ENCODE measurements around the gene EBPL.

Gene EBPL

GRCh38 chr13:49676581-49677298 lies 14.5 kb downstream of the EBPL start:
- no peak for DNase-seq (ENCODE audit: low read depth in 3 of 3)

- DNase-seq (ENCODE audit: low read depth in 3 of 3): no peak
Measured at GRCh38 chr13:49670828-49671227, 20.5 kb downstream of the EBPL start.

GRCh38 chr13:49669735-49670309 lies 21.5 kb downstream of the EBPL start:
- DNase-seq (ENCODE audit: low read depth in 3 of 3): no peak

- no peak for DNase-seq (ENCODE audit: low read depth in 3 of 3)
Measured at GRCh38 chr13:49667773-49668172, 23.5 kb downstream of the EBPL start.

DNA sequence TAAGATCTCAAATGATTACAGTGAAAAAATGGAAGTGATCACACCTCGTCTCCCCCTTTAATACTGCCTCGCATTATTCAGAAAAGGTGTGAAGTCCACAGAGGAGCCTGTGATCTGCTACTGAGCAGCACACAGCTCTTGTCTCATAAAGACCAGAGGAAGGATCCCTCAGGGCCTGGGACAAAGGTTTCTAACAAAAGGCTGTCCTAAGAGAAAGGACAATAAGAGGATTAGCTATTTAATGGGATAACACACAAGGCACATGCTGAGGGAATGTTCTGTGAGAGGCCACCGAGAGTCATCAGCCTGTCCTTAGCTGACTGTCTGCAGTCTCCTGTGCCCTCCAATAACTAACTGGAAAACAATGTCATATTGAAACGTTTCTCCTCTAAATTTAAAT lies 26.7 kb downstream of the EBPL start:
- DNase-seq (ENCODE audit: low read depth in 3 of 3): no peak

DNA sequence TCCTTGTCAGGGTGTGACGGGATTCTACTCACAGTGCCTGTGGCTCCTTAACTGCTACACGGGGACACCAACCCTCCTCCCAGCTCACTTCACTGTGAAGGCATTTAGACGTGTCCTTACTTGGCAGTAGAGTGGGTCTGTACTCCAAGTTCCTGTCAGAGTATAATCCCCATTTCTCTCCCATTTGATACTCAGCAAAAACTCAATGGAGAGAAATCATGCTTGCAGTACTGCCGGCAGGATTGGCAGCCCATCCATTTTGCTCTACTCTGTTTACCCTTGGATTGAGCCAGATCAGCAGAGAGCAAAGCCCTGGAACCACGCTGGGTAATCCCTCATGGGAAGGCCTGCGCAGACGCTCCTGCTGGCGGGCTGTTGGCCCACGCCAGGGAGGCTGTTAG lies 34.0 kb downstream of the EBPL start:
- DNase-seq (ENCODE audit: low read depth in 3 of 3): no peak

- no peak for DNase-seq (ENCODE audit: low read depth in 3 of 3)
Measured at GRCh38 chr13:49655906-49656305, 35.4 kb downstream of the EBPL start.

- no peak for DNase-seq (ENCODE audit: low read depth in 3 of 3)
Measured at GRCh38 chr13:49654011-49654410, 37.3 kb downstream of the EBPL start.

- no peak for DNase-seq (ENCODE audit: low read depth in 3 of 3)
Measured at GRCh38 chr13:49653478-49653877, 37.8 kb downstream of the EBPL start.

DNA sequence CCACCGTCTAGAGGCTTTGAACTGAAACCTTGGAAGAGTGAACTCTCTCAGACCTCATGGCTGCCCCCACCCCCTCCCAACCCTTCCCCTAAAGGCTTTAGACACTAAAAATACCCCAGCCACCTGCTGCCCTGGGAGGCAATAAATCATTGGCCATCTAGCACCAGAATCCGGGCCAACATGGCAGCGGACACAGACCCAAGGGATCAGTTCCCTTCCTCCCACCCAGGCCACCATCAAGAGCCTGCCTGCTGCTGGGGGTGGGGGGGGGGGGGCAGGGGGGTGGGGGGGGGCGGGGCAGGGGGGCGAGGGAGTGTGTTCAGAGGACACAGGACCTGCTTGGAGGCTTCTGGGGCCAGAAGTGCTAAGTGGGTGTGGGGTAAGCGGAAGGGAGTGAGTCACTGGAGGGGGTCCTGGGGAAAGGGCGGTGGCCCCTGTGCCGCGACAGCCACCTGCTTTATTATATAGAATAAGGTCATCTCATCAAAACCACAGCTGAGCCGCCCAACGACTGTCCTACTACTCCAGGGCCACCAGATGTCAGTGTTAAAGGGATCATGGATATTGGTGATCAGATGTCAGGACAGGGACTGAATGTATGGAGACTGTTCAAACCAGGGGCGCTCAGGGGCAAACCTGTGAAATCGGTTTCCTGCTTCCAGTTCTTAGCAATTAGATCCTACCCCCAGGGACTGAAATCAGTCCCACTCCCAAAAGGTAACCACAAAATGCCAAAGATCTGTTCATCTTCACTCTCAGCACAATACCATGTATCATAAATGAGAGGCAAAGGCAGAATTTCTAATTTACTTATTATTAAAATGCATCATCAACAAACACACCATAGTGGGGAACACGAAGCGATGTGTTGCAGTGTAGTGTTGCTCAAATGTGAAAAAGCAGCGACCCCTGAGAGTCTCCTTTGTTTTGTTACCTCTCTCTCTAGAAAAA lies 38.7 kb downstream of the EBPL start:
- DNase-seq (ENCODE audit: low read depth in 3 of 3): peak in 1 of 3 experiments; percentile 15

DNA sequence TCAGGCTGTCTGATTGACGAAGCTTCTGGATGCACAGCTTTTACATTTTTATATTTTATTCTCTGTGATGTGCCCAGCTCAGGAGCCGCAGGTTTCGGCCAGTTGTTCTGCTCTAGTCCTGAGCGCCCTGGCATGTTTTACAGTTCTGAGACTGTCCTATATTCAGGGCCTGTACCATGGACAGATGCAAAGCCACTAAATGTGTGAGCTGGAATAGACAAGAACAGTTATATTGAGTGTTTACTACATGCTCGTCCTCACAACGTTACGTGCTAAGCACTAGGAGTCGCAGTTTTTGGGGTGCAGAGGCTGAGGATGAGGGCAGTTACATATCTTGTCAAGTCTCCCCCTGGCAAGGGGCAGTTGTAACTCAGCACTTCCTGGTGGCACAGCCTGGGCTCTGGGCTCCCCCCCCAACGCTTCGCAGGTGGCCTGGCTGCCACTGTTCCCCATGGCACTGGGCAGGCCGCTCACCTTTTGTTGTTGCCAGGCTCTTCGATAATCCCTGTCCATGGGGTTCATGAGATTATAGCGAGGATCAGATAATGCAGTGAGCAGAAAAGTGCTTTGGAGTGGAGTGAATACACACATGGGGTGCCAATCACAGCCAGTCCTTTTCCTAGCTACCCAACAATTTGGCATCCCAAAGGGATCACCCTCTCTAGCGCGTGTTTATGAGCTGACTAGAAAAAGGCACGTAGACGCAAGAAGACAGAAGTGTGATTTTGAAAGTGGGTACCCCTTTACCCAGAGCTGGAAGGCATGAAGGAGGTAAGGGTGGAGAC lies 39.5 kb downstream of the EBPL start:
- no peak for DNase-seq (ENCODE audit: low read depth in 3 of 3)

DNA sequence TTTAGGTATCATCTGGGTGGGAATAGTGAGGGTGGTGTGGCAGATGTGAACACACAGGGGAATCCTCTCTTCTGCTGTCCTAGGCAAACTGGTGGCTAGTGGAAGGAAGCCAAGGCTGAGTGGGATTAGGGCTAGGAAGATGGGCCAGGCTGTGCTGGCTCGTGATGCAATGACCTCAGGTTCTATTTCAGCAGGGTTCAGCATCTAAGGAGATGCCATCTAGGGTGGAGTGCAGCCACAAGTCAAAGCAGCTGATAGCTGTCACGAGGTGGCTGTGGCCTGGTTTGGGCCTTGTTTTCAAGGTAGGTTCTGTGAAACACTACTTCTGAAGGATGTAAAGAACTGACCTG lies 41.3 kb downstream of the EBPL start:
- no peak for DNase-seq (ENCODE audit: low read depth in 3 of 3)

DNA sequence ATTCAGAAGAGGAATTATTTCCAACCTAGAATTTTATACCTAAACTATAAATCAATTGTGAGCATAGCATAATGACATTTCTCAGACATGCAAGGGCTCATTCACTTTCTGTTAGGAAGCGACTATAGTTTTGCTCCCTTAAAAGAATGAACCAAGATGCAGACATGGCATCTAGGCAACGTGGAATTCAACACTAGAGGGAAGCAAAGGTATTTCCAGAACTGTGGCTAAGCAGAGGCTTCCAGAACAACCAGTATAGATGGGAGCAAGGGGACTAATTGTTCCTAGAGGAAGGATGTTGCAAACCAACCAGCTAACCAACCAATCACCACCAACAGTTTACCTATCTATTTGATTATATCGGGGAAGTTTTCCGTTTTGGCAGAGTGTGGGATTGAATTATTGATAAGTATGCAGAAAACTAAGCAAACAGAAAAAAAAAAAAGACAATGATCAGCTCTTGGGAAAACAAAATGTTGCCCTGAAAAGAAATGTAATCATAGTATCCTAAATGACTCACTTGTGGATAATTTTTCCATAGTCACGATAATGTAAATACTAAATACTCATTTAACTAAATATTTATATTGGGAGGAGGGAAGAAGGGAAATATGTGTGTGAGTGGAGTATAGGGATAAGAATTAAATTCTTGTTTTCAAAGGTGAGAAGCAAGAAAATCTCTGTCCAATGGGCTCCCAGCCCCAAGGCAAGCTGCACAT lies 41.9 kb downstream of the EBPL start:
- no peak for DNase-seq (ENCODE audit: low read depth in 3 of 3)

GRCh38 chr13:49646688-49647087 lies 44.6 kb downstream of the EBPL start:
- DNase-seq (ENCODE audit: low read depth in 3 of 3): no peak

GRCh38 chr13:49645451-49645850 lies 45.8 kb downstream of the EBPL start:
- no peak for DNase-seq (ENCODE audit: low read depth in 3 of 3)

- DNase-seq (ENCODE audit: low read depth in 3 of 3): no peak
Measured at GRCh38 chr13:49643035-49643646, 48.1 kb downstream of the EBPL start.

DNA sequence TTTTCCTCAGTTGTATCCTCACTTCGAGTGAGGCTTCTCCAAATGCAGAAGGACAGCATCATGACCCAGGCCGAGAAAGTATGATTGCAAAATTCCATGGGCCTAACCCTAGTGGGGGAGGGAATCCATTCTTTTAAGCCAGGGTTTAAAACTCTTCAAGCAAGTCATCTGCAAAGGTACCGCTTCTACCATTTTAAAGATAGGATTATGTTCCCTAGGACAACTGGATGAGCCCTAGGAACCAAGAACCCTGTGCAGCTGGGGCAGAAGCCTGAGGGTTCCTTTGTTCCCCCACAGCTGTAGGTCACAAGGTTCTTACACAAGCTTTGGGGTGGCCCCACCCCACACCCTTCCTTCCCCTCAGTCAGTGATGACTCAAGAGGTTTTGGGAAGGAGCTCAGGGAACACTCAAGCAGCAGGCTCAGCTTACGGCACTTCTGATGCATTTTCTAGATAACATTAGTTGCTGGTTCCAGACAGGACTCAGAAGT lies 49.4 kb downstream of the EBPL start:
- no peak for DNase-seq (ENCODE audit: low read depth in 3 of 3)

GRCh38 chr13:49638744-49639072 lies 52.6 kb downstream of the EBPL start:
- no peak for DNase-seq (ENCODE audit: low read depth in 3 of 3)

GRCh38 chr13:49638030-49638743 lies 53.1 kb downstream of the EBPL start:
- no peak for DNase-seq (ENCODE audit: low read depth in 3 of 3)

DNA sequence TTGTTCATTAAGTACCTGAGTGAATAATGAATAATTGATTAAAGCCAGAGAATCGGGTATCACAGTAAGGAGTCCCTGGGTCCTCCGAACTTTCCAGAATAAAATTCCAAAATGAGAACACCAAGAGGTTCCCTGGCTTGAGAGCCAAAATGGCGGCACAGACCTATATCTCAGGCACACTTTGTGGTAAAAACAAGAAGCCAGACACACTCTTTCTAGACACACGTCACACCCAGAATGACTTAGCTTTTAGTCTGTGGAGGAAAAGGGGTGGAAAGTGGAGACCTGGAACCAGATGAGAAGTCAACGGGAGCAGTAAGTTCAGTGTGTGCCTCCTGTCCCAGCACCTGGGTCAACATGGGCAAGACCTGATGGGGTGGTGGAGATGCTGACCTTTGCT lies 54.6 kb downstream of the EBPL start:
- DNase-seq (ENCODE audit: low read depth in 3 of 3): no peak

All from stimulated activated CD4-positive, alpha-beta T cell treated with anti-CD3 and anti-CD28 coated beads, TNF-alpha, amount 100 ng/mL, for 24 hours (primary cell).